ENCODE results near the gene PPIL6. TPM values are rescaled to one million over a fixed set of nuclear protein-coding genes. Genes with fewer than 3 reads are reported as not detected.

PPIL6 gene
- total RNA-seq, 1 donor from 2014 or later, result 0.11 TPM

DNA sequence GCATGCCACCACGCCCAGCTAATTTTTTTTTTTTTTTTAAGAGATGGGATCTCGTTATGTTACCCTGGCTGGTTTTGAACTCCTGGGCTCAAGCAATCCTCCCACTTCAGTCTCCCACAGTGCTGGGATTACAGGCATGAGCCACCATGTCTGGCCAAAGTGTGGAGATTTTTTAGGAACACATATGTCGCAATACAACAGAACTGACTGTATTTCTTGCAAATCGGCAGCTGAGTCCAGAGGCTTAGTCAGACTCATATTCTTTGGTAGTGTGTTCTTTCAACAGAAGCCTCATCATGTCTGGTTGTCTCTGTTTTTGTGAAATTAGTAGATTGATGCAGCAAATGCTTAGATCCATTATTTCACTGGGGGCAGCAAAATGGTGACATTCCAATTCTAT is 34.2 kb downstream of the PPIL6 start:
- intact Hi-C loops (cut with DNase I), result no loop called here
- TF ChIP-seq, protein P1, sequence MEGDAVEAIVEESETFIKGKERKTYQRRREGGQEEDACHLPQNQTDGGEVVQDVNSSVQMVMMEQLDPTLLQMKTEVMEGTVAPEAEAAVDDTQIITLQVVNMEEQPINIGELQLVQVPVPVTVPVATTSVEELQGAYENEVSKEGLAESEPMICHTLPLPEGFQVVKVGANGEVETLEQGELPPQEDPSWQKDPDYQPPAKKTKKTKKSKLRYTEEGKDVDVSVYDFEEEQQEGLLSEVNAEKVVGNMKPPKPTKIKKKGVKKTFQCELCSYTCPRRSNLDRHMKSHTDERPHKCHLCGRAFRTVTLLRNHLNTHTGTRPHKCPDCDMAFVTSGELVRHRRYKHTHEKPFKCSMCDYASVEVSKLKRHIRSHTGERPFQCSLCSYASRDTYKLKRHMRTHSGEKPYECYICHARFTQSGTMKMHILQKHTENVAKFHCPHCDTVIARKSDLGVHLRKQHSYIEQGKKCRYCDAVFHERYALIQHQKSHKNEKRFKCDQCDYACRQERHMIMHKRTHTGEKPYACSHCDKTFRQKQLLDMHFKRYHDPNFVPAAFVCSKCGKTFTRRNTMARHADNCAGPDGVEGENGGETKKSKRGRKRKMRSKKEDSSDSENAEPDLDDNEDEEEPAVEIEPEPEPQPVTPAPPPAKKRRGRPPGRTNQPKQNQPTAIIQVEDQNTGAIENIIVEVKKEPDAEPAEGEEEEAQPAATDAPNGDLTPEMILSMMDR (IDR thresholded peaks at IDR 0.05), result no peak
- no peaks in the 10 kb centered on the region for H3K27me3 ChIP-seq
- peak in 1 of 2 donors; percentile 30 for DNase-seq (ENCODE audit: low spot score in 2 of 2)
- H3K36me3 ChIP-seq, result no peaks in the 10 kb centered on the region
- H3K4me3 ChIP-seq, result no peak overlapping the region
- no peaks in the 10 kb centered on the region for H3K4me1 ChIP-seq
- no peaks in the 10 kb centered on the region for H3K9me3 ChIP-seq
- no peak overlapping the region for H3K27ac ChIP-seq

DNA sequence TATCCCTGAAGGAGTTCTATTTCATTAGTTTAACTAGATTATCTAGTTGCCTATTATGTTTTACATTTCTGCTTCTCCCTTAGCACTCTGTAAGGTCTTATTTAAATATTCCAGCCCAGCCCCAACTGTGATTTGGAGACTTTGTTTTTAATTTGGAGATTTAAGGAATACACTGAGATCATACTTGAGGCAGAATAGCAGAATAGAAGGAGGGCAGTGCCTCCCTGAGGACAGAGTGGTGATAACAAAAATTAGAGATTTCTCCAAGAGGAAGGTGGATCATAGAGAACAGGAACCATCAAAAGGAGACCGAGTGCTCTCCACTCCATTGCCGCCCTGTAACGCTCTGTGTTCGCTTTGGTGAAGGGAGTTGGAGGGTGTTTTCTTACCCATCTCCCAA is 43.4 kb downstream of the PPIL6 start:
- Histone ChIP-seq H3K27me3 (no peaks in the 10 kb centered on the region), H3K27ac (no peak overlapping the region), H3K9me3 (no peaks in the 10 kb centered on the region), H3K4me3 (no peak overlapping the region), H3K4me1 (no peaks in the 10 kb centered on the region), H3K36me3 (no peaks in the 10 kb centered on the region)
- DNase-seq (ENCODE audit: low spot score in 2 of 2), result no peak
- intact Hi-C loops (cut with DNase I), result no loop called here
- TF ChIP-seq, protein P1 (IDR thresholded peaks at IDR 0.05), result peak in 1 of 3 experiments; percentile 4

DNA sequence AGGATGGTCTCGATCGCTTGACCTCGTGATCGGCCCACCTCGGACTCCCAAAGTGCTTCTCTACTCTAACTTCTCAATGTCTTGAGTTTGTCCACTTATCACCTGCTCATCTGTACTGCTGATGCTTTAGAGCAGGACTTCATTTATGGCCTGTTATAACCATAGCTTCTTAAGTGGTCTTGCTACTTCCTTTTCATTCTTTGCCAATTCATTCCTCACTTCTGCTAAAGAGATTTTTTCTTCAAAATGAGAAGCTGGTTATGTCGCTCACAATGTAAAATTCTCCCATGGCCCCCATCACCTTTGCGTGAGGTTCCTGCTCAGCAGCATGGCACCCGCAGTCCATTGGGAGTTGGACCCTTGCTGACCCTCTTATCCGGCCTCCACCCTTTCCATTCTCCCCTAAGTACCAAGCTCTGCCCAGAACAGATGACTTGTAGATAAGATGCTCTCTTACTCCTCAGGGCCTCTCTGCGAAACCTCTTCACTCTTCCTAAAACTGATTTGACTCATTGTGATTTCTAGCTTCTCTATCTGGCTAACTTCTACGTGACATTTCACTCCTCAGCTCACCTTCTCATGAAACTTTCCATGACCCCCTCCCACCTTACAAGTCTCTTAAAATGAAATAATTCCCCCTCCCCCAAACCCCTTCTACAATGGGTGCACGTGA is 44.2 kb downstream of the PPIL6 start:
- Histone ChIP-seq H3K27me3 (no peaks in the 10 kb centered on the region), H3K9me3 (no peaks in the 10 kb centered on the region), H3K4me3 (no peak overlapping the region), H3K4me1 (no peaks in the 10 kb centered on the region), H3K27ac (no peak overlapping the region), H3K36me3 (no peaks in the 10 kb centered on the region)
- TF ChIP-seq, protein P1 (IDR thresholded peaks at IDR 0.05), result no peak
- intact Hi-C loops (cut with DNase I), result no loop called here
- DNase-seq (ENCODE audit: low spot score in 2 of 2), result no peak

DNA sequence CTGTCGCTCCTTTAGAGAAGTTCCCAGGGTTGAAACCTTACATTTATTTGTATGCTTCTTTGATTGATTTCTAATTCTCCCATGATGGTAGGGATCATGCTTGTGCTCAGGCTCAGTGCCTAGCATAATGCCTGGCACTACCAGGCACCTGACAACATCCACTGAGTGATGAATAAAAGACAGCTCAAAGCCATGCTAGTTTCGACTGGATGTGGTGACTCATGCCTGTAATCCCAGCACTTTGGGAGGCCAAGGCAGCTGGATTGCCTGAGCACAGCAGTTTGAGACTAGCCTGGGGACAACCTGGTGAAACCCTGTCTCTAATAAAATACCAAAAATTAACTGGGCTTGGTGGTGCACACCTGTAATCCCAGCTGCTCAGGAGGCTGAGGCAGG is 46.5 kb downstream of the PPIL6 start:
- no peak for DNase-seq (ENCODE audit: low spot score in 2 of 2)
- Histone ChIP-seq H3K4me1 (no peaks in the 10 kb centered on the region), H3K36me3 (no peaks in the 10 kb centered on the region), H3K9me3 (no peaks in the 10 kb centered on the region), H3K27me3 (no peaks in the 10 kb centered on the region), H3K27ac (no peak overlapping the region), H3K4me3 (no peak overlapping the region)
- TF ChIP-seq, protein P1 (IDR thresholded peaks at IDR 0.05), result no peak
- intact Hi-C loops (cut with DNase I), result no loop called here

DNA sequence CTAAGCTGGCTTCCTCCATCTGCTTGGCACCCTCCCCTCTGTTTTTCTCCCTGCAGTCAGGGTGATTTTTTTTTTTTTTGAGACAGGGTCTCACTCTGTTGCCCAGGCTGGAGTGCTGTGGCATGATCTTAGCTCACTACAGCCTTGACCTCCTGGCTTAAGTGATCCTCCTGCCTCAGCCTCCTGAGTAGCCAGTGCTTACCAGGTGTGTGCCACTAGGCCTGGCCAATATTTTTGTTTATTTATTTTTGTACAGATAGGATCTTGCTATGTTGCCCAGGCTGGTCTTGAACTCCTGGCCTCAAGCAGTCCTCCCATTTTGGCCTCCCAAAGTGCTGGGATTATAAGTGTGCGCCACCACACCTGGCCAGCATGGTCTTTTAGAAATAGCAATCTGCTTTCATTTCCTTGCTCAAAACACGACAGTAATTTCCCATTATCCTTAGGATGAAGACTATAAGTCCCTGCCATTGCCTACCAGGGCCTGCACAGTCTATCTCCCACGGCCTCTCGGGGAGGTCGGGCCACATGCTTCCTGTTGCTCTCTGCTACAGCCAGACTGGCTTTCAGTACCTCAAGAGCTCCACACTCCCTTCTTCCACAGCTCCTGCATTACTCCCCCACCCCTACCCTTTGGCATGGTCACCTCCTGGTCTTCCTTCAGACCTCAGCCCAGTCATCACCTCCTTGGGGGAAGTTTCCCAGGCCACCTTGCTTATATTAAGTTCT is 47.1 kb downstream of the PPIL6 start:
- Histone ChIP-seq H3K4me3 (no peak overlapping the region), H3K9me3 (no peaks in the 10 kb centered on the region), H3K36me3 (no peaks in the 10 kb centered on the region), H3K27ac (no peak overlapping the region), H3K4me1 (no peaks in the 10 kb centered on the region), H3K27me3 (no peaks in the 10 kb centered on the region)
- TF ChIP-seq, protein P1 (IDR thresholded peaks at IDR 0.05), result no peak
- DNase-seq (ENCODE audit: low spot score in 2 of 2), result no peak
- intact Hi-C loops (cut with DNase I), result no loop called here

Measured in ascending aorta (tissue), 2 donors.